Measurements from ENCODE around the gene IRF8. TPM values are rescaled to one million over a fixed set of nuclear protein-coding genes. Genes with fewer than 3 reads are reported as not detected.
A peak's percentile ranks its signal among the peaks of the same experiment; 100 is the strongest.

The IRF8 gene
- total RNA-seq, 1 experiment from 2014 or later, result 0.28 TPM

DNA sequence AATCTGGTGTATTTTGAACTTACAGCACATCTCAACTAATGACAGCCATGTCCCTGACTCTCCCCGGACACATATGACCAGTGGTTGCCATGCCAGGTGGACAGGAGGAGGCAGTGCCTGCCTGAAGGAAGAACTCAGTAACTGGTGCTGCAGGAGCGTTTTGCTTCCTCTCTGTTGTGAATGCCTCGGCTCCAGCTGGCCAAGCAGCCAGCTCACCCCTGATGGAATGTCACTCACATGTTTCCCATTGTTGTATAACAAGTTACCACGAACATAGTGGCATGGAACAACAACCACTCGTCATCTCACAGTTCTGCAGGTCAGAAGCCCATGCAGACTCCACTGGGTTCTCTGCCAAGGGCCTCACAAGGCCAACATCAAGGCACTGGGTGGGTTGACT lies 20.1 kb upstream of the IRF8 start:
- H3K14ac ChIP-seq (ENCODE audit: insufficient read depth, low read length), result no peak overlapping the region
- H3K23ac ChIP-seq (ENCODE audit: insufficient read length, low read depth, low read length), result no peak overlapping the region
- H3K18ac ChIP-seq (ENCODE audit: insufficient read length, low read depth, low read length), result no peak overlapping the region
- no peaks in the 10 kb centered on the region for H3K4me1 ChIP-seq (ENCODE audit: insufficient read depth, low read length)
- no peak overlapping the region for H4K8ac ChIP-seq (replicated peaks; ENCODE audit: insufficient read length, low read depth, low read length)
- TF ChIP-seq CTCF (conservative IDR thresholded peaks at IDR 0.05), result no peak
- no peaks in the 10 kb centered on the region for H3K79me1 ChIP-seq (ENCODE audit: insufficient read depth, low read depth, low read length, poor library complexity, severe bottlenecking)
- no peak overlapping the region for H2BK15ac ChIP-seq (ENCODE audit: low read depth, low read length)
- no peak overlapping the region for H2BK5ac ChIP-seq (ENCODE audit: insufficient read length, low read length)
- no peaks in the 10 kb centered on the region for H3K9me3 ChIP-seq (ENCODE audit: control insufficient read depth, low read depth, low read length)
- Mint-ChIP-seq H3K9me3 (no peaks in the 10 kb centered on the region), H3K27me3 (ENCODE audit: low read depth) (peaks cover 52% of the 10 kb centered on the region), H3K36me3 (ENCODE audit: insufficient read depth in 1 of 3, low read depth in 3 of 3) (no peaks in the 10 kb centered on the region; a peak in 1 of 7 replicates), H3K4me1 (no peaks in the 10 kb centered on the region), H3K4me3 (no peak overlapping the region), H3K27ac (no peak overlapping the region)
- H4K5ac ChIP-seq (ENCODE audit: insufficient read length, low read depth, low read length), result no peak overlapping the region
- no peak overlapping the region for H3K56ac ChIP-seq (ENCODE audit: insufficient read length, low read depth, low read length)
- WGBS (ENCODE audit: extremely low coverage, insufficient read length, low lambda C conversion rate), result no CpG with 5 or more reads among the region's 5 CpGs
- H3K4ac ChIP-seq (ENCODE audit: low read depth, low read length), result no peak overlapping the region
- H3K27me3 ChIP-seq (ENCODE audit: insufficient read depth, low read length), result no peaks in the 10 kb centered on the region
- H2BK12ac ChIP-seq (ENCODE audit: insufficient read length, low read depth, low read length), result no peak overlapping the region
- H3K27ac ChIP-seq (ENCODE audit: insufficient read length, low read depth, low read length), result no peak overlapping the region
- no peak overlapping the region for H2BK20ac ChIP-seq (ENCODE audit: low read depth, low read length, poor library complexity, severe bottlenecking)
- H2BK120ac ChIP-seq (ENCODE audit: low read depth, low read length, poor library complexity, severe bottlenecking), result no peak overlapping the region
- no peak overlapping the region for H2AK5ac ChIP-seq (ENCODE audit: insufficient read length, low read length)
- peak; percentile 28 for DNase-seq
- no peak overlapping the region for H2AFZ ChIP-seq (ENCODE audit: low read length)
- H4K20me1 ChIP-seq (ENCODE audit: control insufficient read depth, insufficient read depth, insufficient read length), result no peaks in the 10 kb centered on the region
- no peak overlapping the region for H3K4me2 ChIP-seq (ENCODE audit: insufficient read depth, insufficient read length, low read length)
- no peak overlapping the region for H3K9ac ChIP-seq (ENCODE audit: extremely low read depth, insufficient read length, low read length)
- H3K23me2 ChIP-seq (ENCODE audit: insufficient read length, low read depth, low read length, poor library complexity, severe bottlenecking), result no peaks in the 10 kb centered on the region
- no peaks in the 10 kb centered on the region for H3K79me2 ChIP-seq (ENCODE audit: insufficient read depth, low read length)
- H4K91ac ChIP-seq (ENCODE audit: insufficient read length, low read depth, low read length), result no peak overlapping the region
- H3T11ph ChIP-seq (ENCODE audit: low read length), result no peak overlapping the region

Data from H9 (cell line).